ENCODE data around the gene YWHAQ. TPM values are rescaled to one million over a fixed set of nuclear protein-coding genes. Genes with fewer than 3 reads are reported as not detected.
"Not testable (repeated sequence)": the region's sequence is repeated elsewhere in the genome, so short reads cannot be mapped to it uniquely, and the experiment has no call there.

YWHAQ gene
- total RNA-seq, 1 donor, result 90.8 TPM

DNA sequence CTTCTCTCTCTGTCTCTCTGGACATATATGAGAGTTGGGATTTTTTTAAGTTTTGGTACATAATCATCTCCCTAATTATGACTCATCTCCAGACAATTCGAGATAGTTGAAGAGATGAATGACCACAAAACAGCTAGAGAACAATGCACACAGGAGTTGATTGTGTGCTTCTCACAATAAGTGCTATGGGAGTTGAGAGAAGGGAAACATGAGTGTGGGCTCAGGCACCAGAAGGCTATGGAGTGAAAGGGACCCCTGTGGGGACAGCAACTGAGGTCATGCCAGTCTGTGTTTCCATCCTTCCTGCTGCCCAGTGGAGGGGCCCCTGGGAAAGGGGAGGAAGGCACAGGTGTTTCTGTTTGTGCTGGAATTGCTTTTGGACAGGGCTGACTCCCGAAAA, 6.5 kb upstream of the YWHAQ start:
- DNase-seq (ENCODE audit: low read depth in 2 of 3, low spot score in 2 of 3), result no peak

DNA sequence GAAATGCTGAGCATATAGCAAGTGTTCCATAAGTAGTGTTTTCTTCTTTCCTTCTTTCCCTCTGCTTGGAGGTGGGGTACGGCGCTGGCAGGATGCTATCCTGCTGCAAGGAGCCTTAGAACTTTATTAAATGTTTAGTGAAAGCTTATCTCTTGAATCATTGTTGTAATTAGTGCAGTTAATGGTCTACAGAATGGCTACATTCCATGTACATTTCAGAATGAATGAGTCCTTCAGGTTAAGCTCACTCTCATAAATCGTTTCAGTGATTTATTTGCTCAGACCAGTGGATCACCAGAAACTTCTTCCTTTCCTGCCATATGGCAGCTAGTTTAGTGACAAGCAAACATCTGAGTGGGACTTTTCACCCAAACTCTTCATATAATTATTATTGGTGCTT, 3.3 kb upstream of the YWHAQ start:
- DNase-seq (ENCODE audit: low read depth in 2 of 3, low spot score in 2 of 3), result no peak

DNA sequence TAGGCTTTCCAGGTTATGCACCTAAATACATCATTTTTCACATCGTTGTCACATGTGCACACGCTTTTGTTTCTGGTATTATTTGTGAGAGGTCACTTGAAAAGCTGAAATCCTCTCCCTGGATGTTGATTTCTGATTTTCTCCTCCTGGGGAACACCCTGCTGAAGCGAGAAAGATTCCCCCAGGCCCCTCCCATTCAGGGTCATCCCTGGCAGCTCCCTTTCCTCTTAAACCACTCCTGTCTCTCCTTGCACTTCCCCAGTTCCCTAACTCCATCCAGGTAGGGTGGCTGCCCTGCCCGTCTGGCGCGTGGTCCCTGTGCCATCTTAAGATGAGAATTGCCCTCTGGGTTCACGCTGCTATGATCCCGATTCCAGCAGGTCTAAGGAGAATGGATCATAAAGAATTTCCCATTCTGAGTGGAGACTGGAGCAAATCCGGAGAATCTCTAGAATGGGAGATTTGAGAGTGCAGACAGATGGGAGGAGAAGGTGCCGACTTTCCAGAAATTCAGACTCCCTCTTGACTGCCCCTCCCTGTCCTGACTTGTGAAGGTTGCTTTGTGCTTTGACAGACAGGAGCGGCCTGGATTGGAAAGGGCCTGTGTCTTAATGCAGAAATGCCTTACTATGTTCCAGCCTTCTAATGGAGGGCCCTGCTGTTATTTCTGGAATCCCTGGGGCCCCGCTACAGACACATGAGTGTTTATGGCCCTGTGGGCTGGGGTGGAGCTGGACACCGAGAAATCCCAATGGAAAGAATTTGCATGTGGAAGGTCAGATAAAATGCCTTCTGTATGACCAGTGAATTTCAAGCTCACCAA, 1.3 kb upstream of the YWHAQ start:
- no peak for DNase-seq (ENCODE audit: low read depth in 2 of 3, low spot score in 2 of 3)

DNA sequence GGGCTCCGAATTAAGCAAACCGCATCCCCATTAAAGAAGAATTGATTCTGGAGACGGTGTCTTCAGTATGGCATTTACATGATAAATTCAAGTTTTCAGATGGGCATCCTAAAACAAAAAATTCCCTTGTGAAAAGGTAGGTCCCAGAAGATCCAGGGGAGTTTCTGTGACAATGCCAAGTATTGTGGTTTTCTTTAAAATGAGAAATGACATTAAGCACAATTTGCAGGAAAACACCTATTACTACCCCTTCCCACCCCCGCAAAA, 689 bp upstream of the YWHAQ start:
- DNase-seq (ENCODE audit: low read depth in 2 of 3, low spot score in 2 of 3), result no peak

DNA sequence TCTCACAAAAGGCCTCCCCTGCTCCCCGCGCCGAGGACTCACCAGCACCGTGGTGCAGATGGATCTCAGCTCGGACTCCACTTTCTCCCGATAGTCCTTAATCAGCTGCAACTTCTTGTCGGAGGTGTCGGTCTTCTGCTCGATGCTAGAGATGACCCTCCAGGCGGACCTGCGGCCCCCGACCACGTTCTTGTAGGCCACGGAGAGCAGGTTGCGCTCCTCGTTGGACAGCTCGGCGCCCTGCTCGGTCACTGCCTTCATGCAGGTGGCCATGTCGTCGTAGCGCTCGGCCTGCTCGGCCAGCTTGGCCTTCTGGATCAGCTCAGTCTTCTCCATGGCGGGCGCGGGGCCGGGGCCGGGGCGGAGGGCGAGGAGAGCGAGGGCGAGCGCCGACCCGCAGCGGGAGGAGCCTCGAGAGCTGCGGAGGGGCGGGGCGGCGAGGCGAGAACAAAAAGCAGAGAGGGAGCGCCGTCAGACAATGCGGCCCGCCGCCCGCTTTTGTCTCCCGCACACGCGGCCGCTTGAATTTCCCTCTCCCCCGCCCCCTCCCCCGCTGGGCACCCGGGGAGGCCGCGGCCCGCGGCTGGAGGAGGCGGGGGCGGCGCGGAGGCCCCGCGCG, 571 bp downstream of the YWHAQ start:
- peak; percentile 50 to 82 (median 74) for DNase-seq (ENCODE audit: low read depth in 2 of 3, low spot score in 2 of 3)

DNA sequence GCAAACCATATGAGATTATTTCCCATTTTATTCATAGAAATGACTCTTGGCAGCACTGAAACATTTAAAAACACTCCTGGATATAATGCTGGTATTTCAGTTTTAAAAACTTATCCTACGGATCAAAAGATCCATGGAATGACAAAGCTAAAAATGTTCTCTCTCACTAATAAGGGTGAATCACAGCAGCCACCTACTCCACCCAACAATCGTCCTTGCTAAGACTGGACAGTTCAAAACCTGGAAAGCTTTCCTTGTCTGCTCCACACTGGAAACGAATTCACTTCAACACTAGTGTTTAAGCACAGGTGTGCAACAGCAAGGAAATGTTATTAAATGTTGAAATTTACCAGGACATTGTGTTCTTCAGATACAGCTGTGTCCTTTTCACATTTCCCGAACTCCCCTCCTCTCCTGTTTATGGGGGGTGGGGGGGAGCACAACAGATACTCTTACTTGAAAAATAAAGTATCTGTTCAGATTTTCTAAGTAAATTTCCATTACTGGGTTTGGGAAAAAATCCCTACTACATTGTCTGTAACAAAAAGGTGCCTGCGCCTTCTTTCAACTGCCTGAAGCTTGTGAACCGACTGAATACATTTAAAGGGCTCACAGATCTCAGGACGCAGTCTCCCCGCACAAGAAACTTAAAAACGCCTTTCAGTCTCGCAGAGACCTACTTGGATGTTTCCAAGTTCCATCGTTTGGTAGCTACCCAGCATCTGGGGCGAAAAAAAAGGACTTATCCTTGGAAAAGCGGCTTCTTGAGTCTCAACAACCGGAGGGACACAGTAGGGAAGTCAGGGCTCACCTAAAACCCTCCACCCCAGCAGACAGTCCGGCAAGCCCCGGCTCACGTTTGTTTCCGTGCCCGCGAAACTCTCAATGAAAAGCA, 1.3 kb downstream of the YWHAQ start:
- DNase-seq (ENCODE audit: low read depth in 2 of 3, low spot score in 2 of 3), result no peak

DNA sequence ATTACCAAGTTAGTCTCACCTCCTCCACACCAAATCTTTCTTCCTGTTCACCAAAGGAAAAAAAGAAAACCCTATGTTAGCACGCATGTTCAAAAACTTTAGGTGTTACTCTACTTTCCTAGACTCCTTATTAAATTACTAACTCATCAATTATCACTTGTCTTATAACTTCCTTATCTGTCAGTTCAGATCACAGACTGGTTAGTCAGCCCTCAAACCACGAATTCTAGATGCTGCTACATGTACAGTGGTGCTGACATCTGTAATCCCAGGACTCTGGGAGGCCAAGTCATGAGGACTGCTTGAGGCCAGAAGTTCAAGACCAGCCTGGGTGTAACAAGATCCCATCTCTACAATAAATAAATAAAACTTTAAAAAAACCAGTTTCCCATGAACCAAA, 3.5 kb downstream of the YWHAQ start:
- DNase-seq (ENCODE audit: low read depth in 2 of 3, low spot score in 2 of 3), result peak in 2 of 3 donors; percentile 18 to 34

DNA sequence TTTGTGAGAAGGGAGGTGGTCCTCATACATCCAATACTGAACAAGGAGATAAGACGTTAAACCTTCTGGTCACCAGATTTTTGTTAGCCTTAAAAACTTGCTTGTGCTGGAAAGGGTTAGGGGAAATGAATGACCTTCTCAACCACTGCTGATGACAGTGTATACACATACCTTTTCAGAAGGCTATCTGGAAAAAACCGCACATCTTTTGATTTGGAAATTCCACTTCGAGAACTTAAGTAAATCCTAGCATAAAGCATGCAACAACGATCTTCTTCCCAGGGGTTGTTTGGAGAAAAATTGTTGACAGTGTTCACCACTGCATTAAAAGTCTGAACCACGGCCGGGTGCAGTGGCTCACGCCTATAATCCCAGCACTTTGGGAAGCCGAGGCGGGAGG, 7.6 kb downstream of the YWHAQ start:
- no peak for DNase-seq (ENCODE audit: low read depth in 2 of 3, low spot score in 2 of 3)

DNA sequence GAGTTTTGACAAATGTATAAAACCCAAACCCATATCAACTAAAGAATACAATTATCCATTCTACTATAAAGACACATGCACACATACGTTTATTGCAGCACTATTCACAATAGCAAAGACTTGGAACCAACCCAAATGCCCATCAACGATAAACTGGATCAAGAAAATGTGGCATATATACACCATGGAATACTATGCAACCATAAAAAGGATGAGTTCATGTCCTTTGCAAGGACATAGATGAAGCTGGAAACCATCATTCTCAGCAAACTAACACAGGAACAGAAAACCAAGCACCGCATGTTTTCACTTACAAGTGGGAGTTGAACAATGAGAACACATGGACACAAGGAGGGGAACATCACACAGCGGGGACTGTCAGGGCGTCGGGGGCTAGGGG, 9.1 kb downstream of the YWHAQ start:
- not testable (repeated sequence) for DNase-seq (ENCODE audit: low read depth in 2 of 3, low spot score in 2 of 3)

DNA sequence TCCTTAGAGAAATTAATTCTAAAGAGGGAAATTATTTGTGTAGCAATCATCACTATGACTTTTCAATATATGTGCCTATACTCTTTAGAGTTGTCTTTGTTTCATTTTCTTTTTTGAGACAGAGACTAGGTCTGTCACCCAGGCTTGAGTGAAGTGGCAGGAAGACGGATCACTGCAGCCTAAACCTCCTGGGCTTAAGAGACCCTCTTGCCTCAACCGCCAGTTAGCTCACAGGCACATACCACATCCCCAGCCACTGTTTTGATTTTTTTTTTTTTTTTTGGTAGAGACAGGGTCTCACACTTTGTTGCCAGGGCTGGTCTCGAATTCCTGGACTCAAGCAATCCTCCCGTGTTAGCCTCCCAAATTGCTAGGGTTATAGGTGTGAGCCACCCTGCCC, 12.4 kb downstream of the YWHAQ start:
- peak in 1 of 3 donors; percentile 37 for DNase-seq (ENCODE audit: low read depth in 2 of 3, low spot score in 2 of 3)

DNA sequence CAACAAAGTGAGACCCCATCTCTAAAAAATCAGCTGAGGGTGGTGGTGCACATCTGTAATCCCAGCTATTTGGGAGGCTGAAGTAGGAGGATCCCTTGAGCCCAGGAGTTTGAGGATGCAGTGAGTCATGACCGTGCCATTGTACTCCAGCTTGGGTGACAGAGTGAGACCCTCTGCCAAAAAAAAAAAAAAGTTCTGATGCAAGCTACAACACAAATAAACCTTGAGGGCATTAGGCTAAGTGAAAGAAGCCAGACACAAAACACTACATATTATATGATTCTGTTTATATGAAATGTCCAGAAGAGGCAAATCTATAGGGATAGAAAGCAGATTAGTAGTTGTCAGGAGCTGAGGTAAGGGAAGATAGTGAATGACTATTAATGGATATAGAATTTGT, 13.0 kb downstream of the YWHAQ start:
- DNase-seq (ENCODE audit: low read depth in 2 of 3, low spot score in 2 of 3), result no peak

DNA sequence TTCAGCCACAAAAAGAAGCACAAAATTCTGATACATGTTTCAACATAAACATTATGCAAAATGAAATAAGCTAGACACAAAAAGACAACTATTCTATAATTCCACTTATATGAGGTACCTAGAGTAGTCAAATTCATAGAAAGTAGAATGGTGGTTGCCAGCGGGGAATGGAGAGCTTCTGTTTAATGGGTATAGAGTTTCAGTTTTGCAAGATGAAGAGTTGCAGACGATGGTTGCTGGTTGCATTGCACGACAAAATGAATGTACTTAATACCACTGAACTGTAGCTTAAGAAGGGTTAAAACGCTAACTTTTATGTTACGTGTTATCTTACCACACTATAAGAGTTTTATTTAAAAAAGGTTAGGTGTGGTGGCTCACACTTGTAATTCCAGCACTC, 13.5 kb downstream of the YWHAQ start:
- DNase-seq (ENCODE audit: low read depth in 2 of 3, low spot score in 2 of 3), result no peak

DNA sequence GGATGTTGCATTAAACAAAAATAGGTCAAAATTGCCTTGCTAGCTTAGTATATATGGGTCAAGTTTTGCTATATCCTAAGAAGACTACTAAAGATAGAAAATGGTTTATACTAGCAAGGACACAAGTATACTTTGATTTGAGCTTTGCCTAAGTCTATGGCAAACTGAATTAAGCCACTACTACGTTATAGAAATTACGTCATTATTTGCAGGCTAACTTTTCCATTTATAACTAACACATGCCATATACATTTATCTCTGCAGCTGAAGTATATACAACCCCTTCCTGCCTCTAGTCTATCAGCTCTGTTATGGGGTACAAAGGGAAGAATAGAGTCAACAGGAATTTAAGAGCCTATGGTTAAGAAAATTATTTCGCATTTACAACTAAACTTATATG, 16.2 kb downstream of the YWHAQ start:
- DNase-seq (ENCODE audit: low read depth in 2 of 3, low spot score in 2 of 3), result no peak

DNA sequence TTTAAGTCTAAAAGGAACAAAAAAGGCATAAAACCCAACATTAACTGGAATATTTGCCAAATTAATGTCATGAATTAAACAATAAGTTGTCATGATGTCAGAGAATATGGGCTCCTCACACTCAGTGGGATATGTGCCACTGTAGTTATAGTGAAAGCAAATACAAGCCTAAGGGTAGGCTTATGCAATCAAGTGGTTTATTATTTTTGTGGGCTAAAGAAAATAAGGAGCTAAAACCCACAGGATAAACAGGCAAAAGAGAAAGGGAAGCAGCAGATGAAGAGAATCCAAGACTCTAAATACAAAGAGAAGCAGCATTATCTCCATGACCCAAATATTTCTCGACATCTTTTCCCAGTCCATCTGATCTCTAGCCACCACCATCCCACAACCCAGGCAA, 17.5 kb downstream of the YWHAQ start:
- peak in 1 of 3 donors; percentile 21 for DNase-seq (ENCODE audit: low read depth in 2 of 3, low spot score in 2 of 3)

DNA sequence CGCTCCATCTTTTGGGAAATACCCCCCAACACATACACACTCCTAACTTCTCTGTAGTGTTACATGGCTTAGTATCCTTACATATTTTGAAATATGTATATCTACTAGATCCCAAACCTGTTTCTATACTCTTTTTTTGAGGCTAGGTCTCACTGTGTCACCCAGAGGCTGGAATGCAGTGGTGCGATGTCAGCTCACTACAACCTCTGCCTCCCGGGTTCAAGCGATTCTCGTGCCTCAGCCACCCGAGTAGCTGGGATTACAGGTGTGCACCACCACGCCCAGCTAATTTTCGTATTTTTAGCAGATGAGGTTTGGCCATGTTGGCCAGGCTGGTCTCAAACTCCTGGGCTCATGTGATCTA, 19.3 kb downstream of the YWHAQ start:
- DNase-seq (ENCODE audit: low read depth in 2 of 3, low spot score in 2 of 3), result not testable (repeated sequence)

DNA sequence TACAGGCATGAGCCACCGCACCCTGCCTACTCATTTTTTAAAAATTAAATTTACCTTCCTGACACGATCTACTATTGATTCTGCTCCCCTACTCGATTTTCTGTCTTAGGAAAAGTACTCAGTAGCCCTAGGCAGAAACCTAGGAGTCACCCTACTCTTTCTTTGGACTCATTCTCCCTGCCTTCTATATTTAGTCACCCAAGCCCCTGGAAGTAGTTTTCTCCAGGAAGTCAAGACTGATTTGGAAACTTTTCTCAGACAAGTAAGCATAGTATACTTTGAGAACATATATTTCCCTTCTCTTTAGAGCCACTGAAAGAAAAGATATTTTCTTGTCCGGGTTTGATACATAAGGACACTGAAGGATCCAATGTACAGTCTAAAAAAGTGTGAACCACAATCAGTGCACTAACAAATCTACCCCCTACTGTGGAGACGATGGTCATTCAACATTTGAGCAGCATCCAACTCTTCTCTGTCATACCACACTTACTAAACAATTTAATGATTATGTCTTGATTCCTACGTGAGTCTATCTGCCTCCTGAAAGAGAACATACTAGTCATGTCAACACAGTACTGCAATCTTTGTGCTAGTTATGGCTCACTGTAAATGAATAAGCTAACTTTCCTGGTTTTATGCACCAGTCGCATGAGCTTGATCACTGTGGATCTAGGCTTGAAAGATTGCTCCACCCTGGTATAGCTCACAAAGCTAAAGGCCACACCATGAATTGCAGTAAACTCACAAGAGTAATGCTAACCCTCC, 19.8 kb downstream of the YWHAQ start:
- DNase-seq (ENCODE audit: low read depth in 2 of 3, low spot score in 2 of 3), result no peak

DNA sequence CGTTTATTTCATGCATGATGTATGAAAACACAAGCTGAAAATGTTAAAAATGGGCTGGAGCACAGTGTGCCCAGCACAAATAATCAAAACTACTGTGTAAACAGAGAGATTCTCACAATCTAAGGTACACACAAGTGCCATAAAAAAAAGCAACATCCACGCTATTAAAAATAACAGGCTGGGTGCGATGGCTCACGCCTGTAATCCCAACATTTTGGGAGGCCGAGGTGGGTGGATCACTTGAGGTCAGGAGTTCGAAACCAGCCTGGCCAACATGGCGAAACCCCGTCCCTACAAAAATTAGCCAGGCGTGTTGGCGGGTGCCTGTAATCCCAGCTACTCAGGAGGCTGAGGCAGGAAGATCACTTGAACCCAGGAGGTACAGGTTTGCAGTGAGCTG, 22.3 kb downstream of the YWHAQ start:
- not testable (repeated sequence) for DNase-seq (ENCODE audit: low read depth in 2 of 3, low spot score in 2 of 3)

DNA sequence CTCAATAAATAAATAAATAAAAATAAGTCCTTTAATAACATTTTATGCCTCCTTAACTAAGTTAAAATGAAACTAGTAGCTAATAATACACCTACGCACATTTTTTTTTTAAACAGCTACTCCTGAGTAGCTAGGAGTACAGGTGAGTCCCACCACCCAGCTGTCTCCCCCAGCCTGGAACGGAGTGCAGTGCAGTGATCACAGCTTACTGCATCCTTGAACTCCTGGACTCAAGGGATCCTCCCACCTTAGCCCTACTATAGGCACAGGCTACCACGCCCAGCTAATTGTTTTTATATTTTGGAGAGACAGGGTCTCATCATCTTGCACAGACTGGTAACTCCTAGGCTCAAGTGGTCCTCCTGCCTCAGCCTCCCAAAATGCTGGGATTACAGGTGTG, 28.4 kb downstream of the YWHAQ start:
- DNase-seq (ENCODE audit: low read depth in 2 of 3, low spot score in 2 of 3), result no peak

DNA sequence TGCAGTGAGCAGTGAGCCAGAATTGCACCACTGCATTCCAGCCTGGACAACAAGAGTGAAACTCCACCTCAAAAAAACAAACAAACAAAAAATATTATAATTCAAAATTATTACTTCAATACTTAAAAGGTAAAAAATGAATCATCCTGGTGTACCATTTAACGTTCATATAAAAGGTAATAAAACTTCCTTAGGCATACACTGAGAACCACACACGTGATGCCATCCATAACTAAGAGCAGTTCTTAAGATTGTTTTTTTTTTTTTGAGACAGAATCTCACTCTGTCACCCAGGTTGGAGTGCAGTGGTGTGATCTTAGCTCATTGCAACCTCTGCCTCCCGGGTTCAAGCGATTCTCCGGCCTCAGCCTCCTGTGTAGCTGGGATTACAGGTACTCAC, 29.4 kb downstream of the YWHAQ start:
- no peak for DNase-seq (ENCODE audit: low read depth in 2 of 3, low spot score in 2 of 3)

DNA sequence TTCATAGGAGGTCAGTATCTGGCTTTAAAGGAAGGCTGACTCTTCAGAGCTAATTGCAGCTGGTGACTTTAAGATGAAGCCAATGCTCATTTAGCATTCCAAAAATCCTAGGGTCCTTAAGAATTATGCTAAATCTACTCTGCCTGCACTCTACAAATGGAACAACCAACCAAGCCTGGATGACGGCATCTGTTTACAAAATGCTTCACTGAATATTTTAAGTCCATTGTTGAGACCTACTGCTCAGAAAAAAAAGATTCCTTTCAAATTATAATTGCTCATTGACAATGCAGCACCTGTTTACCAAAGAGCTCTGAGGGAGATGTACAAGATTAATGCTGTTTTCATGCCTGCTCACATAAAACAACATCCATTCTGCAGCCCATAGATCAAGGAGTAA, 31.4 kb downstream of the YWHAQ start:
- no peak for DNase-seq (ENCODE audit: low read depth in 2 of 3, low spot score in 2 of 3)

Measured in hematopoietic multipotent progenitor cell (in vitro differentiated cells).